ENCODE data around the gene FSIP1. TPM values are rescaled to one million over a fixed set of nuclear protein-coding genes. Genes with fewer than 3 reads are reported as not detected.

FSIP1 gene
- total RNA-seq, 6 experiments from 2014 or later, result 0.07 to 0.74 (median 0.35) TPM; not detected in 1

DNA sequence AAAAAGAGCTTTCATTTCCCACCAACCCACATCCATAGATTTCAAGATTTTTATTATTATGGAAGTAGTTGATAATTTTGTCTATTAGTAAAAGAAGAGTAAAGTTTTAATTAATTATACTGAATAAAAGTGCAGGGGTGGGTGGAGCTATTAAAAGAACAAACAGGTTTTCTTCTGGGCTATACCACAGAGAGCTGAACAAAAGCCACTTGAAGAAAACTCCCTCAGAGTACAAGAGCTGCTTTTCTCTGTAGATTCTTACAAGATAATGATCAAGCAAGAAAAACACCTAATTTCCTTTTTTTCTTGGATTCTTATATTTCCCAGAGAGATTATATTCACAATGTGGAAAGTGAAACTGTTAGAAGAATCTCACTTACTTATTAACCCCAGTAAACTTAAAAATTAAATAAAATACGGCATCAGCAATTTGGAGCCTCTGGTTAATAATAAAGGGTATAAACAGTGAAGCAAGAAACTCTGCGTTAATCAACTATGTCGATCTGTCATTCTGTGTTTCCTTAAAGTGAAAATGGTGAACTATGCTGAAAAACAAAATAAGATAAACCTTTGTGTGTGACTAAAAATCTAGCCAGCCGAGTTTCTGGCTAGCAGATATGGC is 116.9 kb downstream of the FSIP1 start:
- WGBS (ENCODE audit: insufficient coverage, low coverage, low lambda C conversion rate, missing lambda C conversion rate), result 37% methylated on average over 4 of the region's 4 CpGs
- Histone ChIP-seq H3K27me3 (no peaks in the 10 kb centered on the region), H3K36me3 (no peaks in the 10 kb centered on the region), H3K27ac (no peak overlapping the region), H3K4me1 (peaks cover 0 to 7% (median 2%) of the 10 kb centered on the region in 4 donors), H3K9me3 (no peaks in the 10 kb centered on the region), H3K4me3 (no peak overlapping the region)
- no peak for DNase-seq
- peak in 1 of 4 donors; percentile 41 for ATAC-seq
- intact Hi-C loops (cut with DNase I), result no loop called here
- TF ChIP-seq POLR2A (IDR thresholded peaks at IDR 0.05), result no peak
- TF ChIP-seq, protein P1, sequence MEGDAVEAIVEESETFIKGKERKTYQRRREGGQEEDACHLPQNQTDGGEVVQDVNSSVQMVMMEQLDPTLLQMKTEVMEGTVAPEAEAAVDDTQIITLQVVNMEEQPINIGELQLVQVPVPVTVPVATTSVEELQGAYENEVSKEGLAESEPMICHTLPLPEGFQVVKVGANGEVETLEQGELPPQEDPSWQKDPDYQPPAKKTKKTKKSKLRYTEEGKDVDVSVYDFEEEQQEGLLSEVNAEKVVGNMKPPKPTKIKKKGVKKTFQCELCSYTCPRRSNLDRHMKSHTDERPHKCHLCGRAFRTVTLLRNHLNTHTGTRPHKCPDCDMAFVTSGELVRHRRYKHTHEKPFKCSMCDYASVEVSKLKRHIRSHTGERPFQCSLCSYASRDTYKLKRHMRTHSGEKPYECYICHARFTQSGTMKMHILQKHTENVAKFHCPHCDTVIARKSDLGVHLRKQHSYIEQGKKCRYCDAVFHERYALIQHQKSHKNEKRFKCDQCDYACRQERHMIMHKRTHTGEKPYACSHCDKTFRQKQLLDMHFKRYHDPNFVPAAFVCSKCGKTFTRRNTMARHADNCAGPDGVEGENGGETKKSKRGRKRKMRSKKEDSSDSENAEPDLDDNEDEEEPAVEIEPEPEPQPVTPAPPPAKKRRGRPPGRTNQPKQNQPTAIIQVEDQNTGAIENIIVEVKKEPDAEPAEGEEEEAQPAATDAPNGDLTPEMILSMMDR (IDR thresholded peaks at IDR 0.05), result no peak

DNA sequence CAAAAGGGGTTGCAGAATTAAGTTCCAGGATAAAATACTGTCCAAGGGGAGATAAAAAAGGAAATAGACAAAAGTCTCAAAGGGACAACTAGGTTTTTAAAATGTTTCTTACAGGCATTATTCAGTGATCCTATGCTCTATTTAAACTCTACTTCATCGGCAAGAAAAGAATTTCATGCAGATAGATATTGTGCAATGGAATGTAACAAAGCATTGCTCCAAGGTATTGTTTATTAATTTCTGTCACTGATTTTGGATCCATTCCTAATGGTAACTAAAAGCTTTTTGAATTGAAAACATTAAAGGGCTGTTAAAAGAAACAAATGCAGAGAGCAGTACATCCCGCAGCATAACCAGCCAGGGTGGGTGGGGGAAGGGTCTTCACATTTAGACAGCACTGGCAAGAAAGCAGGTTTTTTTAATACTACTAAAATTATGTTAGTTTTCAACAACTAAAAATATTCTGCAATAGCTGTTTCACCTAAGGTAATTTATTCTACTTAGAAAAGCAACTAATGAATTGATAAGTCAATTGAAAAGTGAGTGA is 118.9 kb downstream of the FSIP1 start:
- Histone ChIP-seq H3K4me3 (no peak overlapping the region), H3K27ac (no peak overlapping the region), H3K36me3 (no peaks in the 10 kb centered on the region), H3K4me1 (peaks cover 0 to 6% (median 2%) of the 10 kb centered on the region in 4 donors), H3K9me3 (no peaks in the 10 kb centered on the region), H3K27me3 (no peaks in the 10 kb centered on the region)
- ATAC-seq (no peak), DNase-seq (no peak)
- intact Hi-C loops (cut with DNase I), result no loop called here
- TF ChIP-seq POLR2A (IDR thresholded peaks at IDR 0.05), result no peak
- TF ChIP-seq, protein P1 (IDR thresholded peaks at IDR 0.05), result no peak
- 82% methylated on average over 2 of the region's 2 CpGs for WGBS (ENCODE audit: insufficient coverage, low coverage, low lambda C conversion rate, missing lambda C conversion rate)

DNA sequence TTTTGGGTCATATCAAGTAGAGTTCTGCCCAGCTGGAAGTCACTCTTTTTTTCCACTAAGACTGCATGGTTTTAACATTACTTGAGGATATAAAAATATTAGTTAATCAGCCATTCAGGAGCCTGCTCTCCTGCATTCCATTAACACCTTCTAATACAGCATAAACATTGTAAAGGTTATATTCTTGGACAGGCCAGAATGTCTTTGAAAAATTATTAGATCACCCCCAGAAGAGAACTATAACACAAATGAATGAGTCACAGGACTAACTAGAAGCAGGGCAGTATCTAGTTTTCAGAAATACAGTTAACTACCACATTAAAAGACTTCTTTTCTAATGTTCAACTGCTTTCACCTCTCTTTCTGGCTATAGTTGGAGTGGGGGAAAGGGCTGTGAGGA is 120.9 kb downstream of the FSIP1 start:
- intact Hi-C loops (cut with DNase I), result no loop called here

DNA sequence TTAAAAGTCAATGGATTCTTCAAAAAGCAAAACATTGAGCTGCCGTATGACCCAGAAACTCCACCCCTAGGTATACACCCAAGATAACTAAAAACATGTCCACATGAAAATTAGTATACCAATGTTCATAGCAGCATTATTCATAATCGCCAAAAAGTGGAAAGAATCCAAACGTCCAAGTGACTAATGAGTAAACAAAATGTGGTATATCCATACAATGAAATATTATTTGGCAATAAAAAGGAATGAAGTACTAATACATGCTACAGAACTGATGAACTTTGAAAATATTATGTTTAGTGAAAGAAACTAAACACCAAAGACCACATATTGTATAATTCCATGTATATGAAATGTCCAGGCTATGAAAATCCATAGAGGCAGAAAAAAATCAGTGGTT is 123.9 kb downstream of the FSIP1 start:
- WGBS (ENCODE audit: insufficient coverage, low coverage, low lambda C conversion rate, missing lambda C conversion rate), result 55% methylated on average over 3 of the region's 3 CpGs
- DNase-seq, result no peak
- no peaks in the 10 kb centered on the region for H3K27me3 ChIP-seq
- H3K4me3 ChIP-seq, result no peak overlapping the region
- TF ChIP-seq, protein P1 (IDR thresholded peaks at IDR 0.05), result no peak
- no peak for ATAC-seq
- no peaks in the 10 kb centered on the region for H3K36me3 ChIP-seq
- no peaks in the 10 kb centered on the region for H3K4me1 ChIP-seq
- no peaks in the 10 kb centered on the region for H3K9me3 ChIP-seq
- H3K27ac ChIP-seq, result no peak overlapping the region
- intact Hi-C loops (cut with DNase I), result no loop called here

More for the DNA sequence above, 120.9 kb downstream of the FSIP1 start:
- DNase-seq (no peak), ATAC-seq (no peak)
- H3K36me3 ChIP-seq, result no peaks in the 10 kb centered on the region
- H3K4me1 ChIP-seq, result peaks cover 0 to 3% (median 0%) of the 10 kb centered on the region in 4 donors
- no peaks in the 10 kb centered on the region for H3K27me3 ChIP-seq
- H3K4me3 ChIP-seq, result no peak overlapping the region
- no peak for TF ChIP-seq POLR2A (IDR thresholded peaks at IDR 0.05)
- TF ChIP-seq, protein P1 (IDR thresholded peaks at IDR 0.05), result no peak
- H3K27ac ChIP-seq, result no peak overlapping the region
- H3K9me3 ChIP-seq, result no peaks in the 10 kb centered on the region
